Measurements from ENCODE around the gene SLC25A10.
"Not testable (repeated sequence)": the region's sequence is repeated elsewhere in the genome, so short reads cannot be mapped to it uniquely, and the experiment has no call there.

The SLC25A10 gene

GRCh38 chr17:81711814-81712467, at the start of gene SLC25A10:
SLC25A10 (plus strand) TSS chr17:81712284; CDS start chr17:81712427, 143 bp downstream.
- peak within 1 kb of the TSS; percentile 80 for H3K27ac Mint-ChIP-seq
- H3K4me1 Mint-ChIP-seq (ENCODE audit: low read depth), result peaks cover 10% of the 10 kb centered on the region
- H3K4me3 Mint-ChIP-seq, result peak within 1 kb of the TSS; percentile 91
- no peaks in the 10 kb centered on the region for H3K9me3 Mint-ChIP-seq (ENCODE audit: low read depth)
- no peaks in the 10 kb centered on the region for H3K36me3 Mint-ChIP-seq
- H3K27me3 Mint-ChIP-seq, result no peaks in the 10 kb centered on the region

- Mint-ChIP-seq H3K4me3 (peak overlapping the region; percentile 96), H3K27me3 (no peaks in the 10 kb centered on the region), H3K4me1 (ENCODE audit: low read depth) (peaks cover 34% of the 10 kb centered on the region), H3K9me3 (ENCODE audit: low read depth) (no peaks in the 10 kb centered on the region), H3K36me3 (no peaks in the 10 kb centered on the region), H3K27ac (peak overlapping the region; percentile 81)
These were observed 48.0 kb upstream of the SLC25A10 start for GRCh38 chr17:81664051-81664470.

GRCh38 chr17:81665205-81666091, 46.6 kb upstream of the SLC25A10 start:
- Mint-ChIP-seq H3K4me1 (ENCODE audit: low read depth) (peaks cover 34% of the 10 kb centered on the region), H3K27me3 (no peaks in the 10 kb centered on the region), H3K36me3 (no peaks in the 10 kb centered on the region), H3K27ac (peak overlapping the region; percentile 99), H3K9me3 (ENCODE audit: low read depth) (no peaks in the 10 kb centered on the region), H3K4me3 (peak overlapping the region; percentile 96)

GRCh38 chr17:81666092-81666341, 46.1 kb upstream of the SLC25A10 start:
- no peaks in the 10 kb centered on the region for H3K27me3 Mint-ChIP-seq
- no peaks in the 10 kb centered on the region for H3K36me3 Mint-ChIP-seq
- H3K9me3 Mint-ChIP-seq (ENCODE audit: low read depth), result no peaks in the 10 kb centered on the region
- H3K27ac Mint-ChIP-seq, result peak overlapping the region; percentile 99
- peaks cover 34% of the 10 kb centered on the region for H3K4me1 Mint-ChIP-seq (ENCODE audit: low read depth)
- peak overlapping the region; percentile 96 for H3K4me3 Mint-ChIP-seq

GRCh38 chr17:81666342-81667191, 45.5 kb upstream of the SLC25A10 start, which contains the start of the genes CCDC137 and OXLD1:
CCDC137 (plus strand) TSS chr17:81666737; CDS start chr17:81666767, 30 bp downstream.
OXLD1 (minus strand) TSS chr17:81666605; CDS start chr17:81666577, 28 bp downstream.
- peak within 1 kb of the TSS; percentile 96 for H3K4me3 Mint-ChIP-seq
- no peaks in the 10 kb centered on the region for H3K36me3 Mint-ChIP-seq
- peak within 1 kb of the TSS; percentile 99 for H3K27ac Mint-ChIP-seq
- no peaks in the 10 kb centered on the region for H3K27me3 Mint-ChIP-seq
- H3K4me1 Mint-ChIP-seq (ENCODE audit: low read depth), result peaks cover 35% of the 10 kb centered on the region
- no peaks in the 10 kb centered on the region for H3K9me3 Mint-ChIP-seq (ENCODE audit: low read depth)

GRCh38 chr17:81667754-81668153, 44.3 kb upstream of the SLC25A10 start:
- Mint-ChIP-seq H3K27me3 (no peaks in the 10 kb centered on the region), H3K27ac (peak overlapping the region; percentile 66), H3K9me3 (ENCODE audit: low read depth) (no peaks in the 10 kb centered on the region), H3K4me1 (ENCODE audit: low read depth) (peaks cover 30% of the 10 kb centered on the region), H3K4me3 (peak overlapping the region; percentile 96), H3K36me3 (no peaks in the 10 kb centered on the region)

GRCh38 chr17:81672504-81672903, 39.6 kb upstream of the SLC25A10 start:
- Mint-ChIP-seq H3K4me1 (ENCODE audit: low read depth) (peaks cover 11% of the 10 kb centered on the region), H3K4me3 (no peak overlapping the region), H3K27ac (no peak overlapping the region), H3K9me3 (ENCODE audit: low read depth) (no peaks in the 10 kb centered on the region), H3K36me3 (no peaks in the 10 kb centered on the region), H3K27me3 (no peaks in the 10 kb centered on the region)

- H3K4me3 Mint-ChIP-seq, result no peak overlapping the region
- H3K4me1 Mint-ChIP-seq (ENCODE audit: low read depth), result peaks cover 7% of the 10 kb centered on the region
- no peak overlapping the region for H3K27ac Mint-ChIP-seq
- no peaks in the 10 kb centered on the region for H3K9me3 Mint-ChIP-seq (ENCODE audit: low read depth)
- no peaks in the 10 kb centered on the region for H3K27me3 Mint-ChIP-seq
- H3K36me3 Mint-ChIP-seq, result no peaks in the 10 kb centered on the region
These were observed 39.1 kb upstream of the SLC25A10 start for GRCh38 chr17:81672954-81673353.

GRCh38 chr17:81673561-81674258, 38.4 kb upstream of the SLC25A10 start:
- H3K36me3 Mint-ChIP-seq, result no peaks in the 10 kb centered on the region

GRCh38 chr17:81675515-81676221, 36.4 kb upstream of the SLC25A10 start:
- H3K4me1 Mint-ChIP-seq (ENCODE audit: low read depth); H3K9me3 Mint-ChIP-seq (ENCODE audit: low read depth); H3K27ac Mint-ChIP-seq; H3K36me3 Mint-ChIP-seq; H3K4me3 Mint-ChIP-seq; H3K27me3 Mint-ChIP-seq: not testable (repeated sequence)

More at GRCh38 chr17:81673561-81674258, 38.4 kb upstream of the SLC25A10 start:
- no peaks in the 10 kb centered on the region for H3K27me3 Mint-ChIP-seq
- H3K27ac Mint-ChIP-seq, result no peak overlapping the region
- no peaks in the 10 kb centered on the region for H3K9me3 Mint-ChIP-seq (ENCODE audit: low read depth)
- H3K4me3 Mint-ChIP-seq, result no peak overlapping the region
- H3K4me1 Mint-ChIP-seq (ENCODE audit: low read depth), result peaks cover 1% of the 10 kb centered on the region

GRCh38 chr17:81676906-81677305, 35.2 kb upstream of the SLC25A10 start:
- peaks cover 2% of the 10 kb centered on the region for H3K4me1 Mint-ChIP-seq (ENCODE audit: low read depth)
- no peaks in the 10 kb centered on the region for H3K36me3 Mint-ChIP-seq
- H3K27ac Mint-ChIP-seq, result no peak overlapping the region
- H3K27me3 Mint-ChIP-seq, result no peaks in the 10 kb centered on the region
- H3K4me3 Mint-ChIP-seq, result no peak overlapping the region
- no peaks in the 10 kb centered on the region for H3K9me3 Mint-ChIP-seq (ENCODE audit: low read depth)

- H3K27me3 Mint-ChIP-seq, result no peaks in the 10 kb centered on the region
- H3K4me1 Mint-ChIP-seq (ENCODE audit: low read depth), result peaks cover 16% of the 10 kb centered on the region
- no peaks in the 10 kb centered on the region for H3K9me3 Mint-ChIP-seq (ENCODE audit: low read depth)
- H3K27ac Mint-ChIP-seq, result no peak overlapping the region
- H3K4me3 Mint-ChIP-seq, result peak overlapping the region; percentile 17
- no peaks in the 10 kb centered on the region for H3K36me3 Mint-ChIP-seq
These were observed 31.9 kb upstream of the SLC25A10 start for GRCh38 chr17:81680150-81680549.

- Mint-ChIP-seq H3K27ac (no peak overlapping the region), H3K27me3 (no peaks in the 10 kb centered on the region)
These were observed 30.4 kb upstream of the SLC25A10 start for GRCh38 chr17:81681672-81682071.

More at GRCh38 chr17:81681672-81682071, 30.4 kb upstream of the SLC25A10 start:
- Mint-ChIP-seq H3K36me3 (peaks cover 2% of the 10 kb centered on the region), H3K9me3 (ENCODE audit: low read depth) (no peaks in the 10 kb centered on the region), H3K4me1 (ENCODE audit: low read depth) (peaks cover 26% of the 10 kb centered on the region), H3K4me3 (peak overlapping the region; percentile 20)
